Activated T-helper 2 cell treated with anti-CD3 and anti-CD28 coated beads, Interferon-gamma antibody, Interleukin-2, Interleukin-4, amounts not matched to agents 10 μg/mL and 5 μg/mL and 100 μg/mL, durations not matched to agents 14 hours and 24 hours and 36 hours (primary cell): ENCODE results near the gene SLC6A12. TPM values are rescaled to one million over a fixed set of nuclear protein-coding genes. Genes with fewer than 3 reads are reported as not detected.

Experiments used
- DNase-seq: peaks from one replicate; pipeline ENCODE4 v3.0.0; 2021; ENCODE audit warnings: low spot score
- H3K27ac Mint-ChIP-seq: one replicate; pipeline ENCODE4 v1.8.0; 2021; ENCODE audit warnings: mixed read lengths
- H3K27me3 Mint-ChIP-seq: one replicate; pipeline ENCODE4 v1.8.0; 2021; ENCODE audit warnings: low read depth, mixed read lengths
- H3K36me3 Mint-ChIP-seq: one replicate; pipeline ENCODE4 v1.8.0; 2021; ENCODE audit warnings: low read depth, mixed read lengths
- H3K4me1 Mint-ChIP-seq: one replicate; pipeline ENCODE4 v1.8.0; 2021; ENCODE audit warnings: low read depth, mixed read lengths
- H3K4me3 Mint-ChIP-seq: one replicate; pipeline ENCODE4 v1.8.0; 2021; ENCODE audit warnings: low read depth, mild to moderate bottlenecking, moderate library complexity, mixed read lengths
- H3K9me3 Mint-ChIP-seq: one replicate; pipeline ENCODE4 v1.8.0; 2021; ENCODE audit warnings: mixed read lengths
- intact Hi-C: fragments of 100-400 bp; cut with micrococcal nuclease; formaldehyde crosslinking; loops from one replicate; pipeline ENCODE4 v1.15.1; 2023
- total RNA-seq: library from RNA; stranded (reverse); gene quantifications from 2 replicates; pipeline ENCODE4 v1.2.3, GENCODE V29; 2022

SLC6A12 gene
- total RNA-seq: 0.37 TPM in 1 of 2 replicates, not detected in the other

DNA sequence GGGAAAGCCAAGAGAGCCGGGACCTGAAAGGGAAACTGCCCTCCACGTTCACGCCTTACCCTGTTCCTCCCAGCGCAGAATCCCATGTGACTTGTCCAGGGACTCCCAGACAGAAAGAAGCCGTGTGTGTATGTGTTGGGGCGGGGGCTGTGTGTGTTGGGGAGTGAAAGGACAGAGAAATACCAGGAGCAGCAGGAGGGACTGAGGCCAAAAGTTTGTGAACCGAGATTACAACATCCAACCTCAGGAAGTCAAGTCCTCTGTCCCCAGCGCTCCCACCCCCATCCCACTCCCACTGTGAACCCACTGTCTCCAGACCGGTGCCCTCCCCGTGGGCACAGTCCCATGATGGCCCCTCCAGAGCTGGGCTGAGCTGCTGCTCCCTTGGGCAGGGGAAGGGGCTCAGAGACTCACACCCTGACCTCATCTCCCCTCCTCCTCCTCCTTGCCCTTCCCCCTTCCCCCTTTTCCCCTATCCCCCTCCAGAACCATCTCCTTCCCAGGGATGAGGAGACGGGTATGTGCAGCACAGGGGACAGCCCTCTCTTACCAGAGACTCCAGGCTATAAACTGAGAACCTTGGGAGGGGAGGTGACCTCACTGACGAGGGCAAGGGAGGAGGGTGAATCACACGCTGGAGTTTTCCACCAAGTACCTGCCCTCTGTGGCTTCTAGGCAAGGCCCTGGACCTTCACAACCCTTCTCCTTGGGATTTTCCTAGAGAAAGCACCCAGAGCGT is at the start of gene SLC6A12:
TSS of gene SLC6A12 (minus strand) at position 155 of the 739 bp plus-strand sequence. CDS start 4,171 bp downstream, outside the sequence.
- Mint-ChIP-seq H3K27ac (no peak within 1 kb of the TSS), H3K27me3 (peaks cover 20% of the 10 kb centered on the region), H3K4me3 (no peak within 1 kb of the TSS), H3K4me1 (no peaks in the 10 kb centered on the region), H3K36me3 (no peaks in the 10 kb centered on the region), H3K9me3 (no peaks in the 10 kb centered on the region)
- intact Hi-C loops: no loop called here
- DNase-seq: no peak

GRCh38 chr12:263574-263973 is 49.6 kb upstream of the SLC6A12 start:
- H3K27ac Mint-ChIP-seq: no peak overlapping the region
- H3K27me3 Mint-ChIP-seq: peaks cover 26% of the 10 kb centered on the region
- intact Hi-C loops: no loop called here
- no peaks in the 10 kb centered on the region for H3K9me3 Mint-ChIP-seq
- H3K4me1 Mint-ChIP-seq: peaks cover 6% of the 10 kb centered on the region
- H3K36me3 Mint-ChIP-seq: no peaks in the 10 kb centered on the region
- H3K4me3 Mint-ChIP-seq: no peak overlapping the region
- no peak for DNase-seq

DNA sequence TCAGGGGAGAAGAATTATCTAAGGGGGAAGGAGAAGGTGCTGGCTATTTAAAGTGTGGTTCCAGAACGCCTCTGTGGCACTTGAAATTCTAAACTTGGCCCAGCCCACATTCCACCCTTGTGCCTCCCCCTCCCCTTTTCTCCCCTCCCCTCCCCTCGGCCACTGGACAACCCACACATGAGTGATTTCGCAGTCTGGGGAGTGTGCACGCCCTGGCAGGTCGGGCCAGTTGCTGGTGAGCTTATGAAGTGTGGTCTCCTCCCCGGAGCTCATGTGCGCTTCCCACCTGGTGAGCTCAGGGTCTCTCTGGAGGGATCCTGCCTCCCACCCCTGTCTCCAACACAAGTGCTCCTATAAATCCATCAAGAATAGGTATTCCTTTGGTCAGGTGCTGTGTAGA is 48.9 kb upstream of the SLC6A12 start, which contains the start of gene SLC6A13:
TSS of gene SLC6A13 (minus strand) at position 20 of the 400 bp plus-strand sequence. CDS start 2,784 bp downstream, outside the sequence.
- H3K36me3 Mint-ChIP-seq: no peaks in the 10 kb centered on the region
- peaks cover 6% of the 10 kb centered on the region for H3K4me1 Mint-ChIP-seq
- no peaks in the 10 kb centered on the region for H3K9me3 Mint-ChIP-seq
- H3K27me3 Mint-ChIP-seq: peaks cover 31% of the 10 kb centered on the region
- intact Hi-C loops: no loop called here
- H3K4me3 Mint-ChIP-seq: no peak within 1 kb of the TSS
- H3K27ac Mint-ChIP-seq: no peak within 1 kb of the TSS
- no peak for DNase-seq

- intact Hi-C loops: no loop called here
These were observed 48.2 kb upstream of the SLC6A12 start for GRCh38 chr12:262113-262512.

DNA sequence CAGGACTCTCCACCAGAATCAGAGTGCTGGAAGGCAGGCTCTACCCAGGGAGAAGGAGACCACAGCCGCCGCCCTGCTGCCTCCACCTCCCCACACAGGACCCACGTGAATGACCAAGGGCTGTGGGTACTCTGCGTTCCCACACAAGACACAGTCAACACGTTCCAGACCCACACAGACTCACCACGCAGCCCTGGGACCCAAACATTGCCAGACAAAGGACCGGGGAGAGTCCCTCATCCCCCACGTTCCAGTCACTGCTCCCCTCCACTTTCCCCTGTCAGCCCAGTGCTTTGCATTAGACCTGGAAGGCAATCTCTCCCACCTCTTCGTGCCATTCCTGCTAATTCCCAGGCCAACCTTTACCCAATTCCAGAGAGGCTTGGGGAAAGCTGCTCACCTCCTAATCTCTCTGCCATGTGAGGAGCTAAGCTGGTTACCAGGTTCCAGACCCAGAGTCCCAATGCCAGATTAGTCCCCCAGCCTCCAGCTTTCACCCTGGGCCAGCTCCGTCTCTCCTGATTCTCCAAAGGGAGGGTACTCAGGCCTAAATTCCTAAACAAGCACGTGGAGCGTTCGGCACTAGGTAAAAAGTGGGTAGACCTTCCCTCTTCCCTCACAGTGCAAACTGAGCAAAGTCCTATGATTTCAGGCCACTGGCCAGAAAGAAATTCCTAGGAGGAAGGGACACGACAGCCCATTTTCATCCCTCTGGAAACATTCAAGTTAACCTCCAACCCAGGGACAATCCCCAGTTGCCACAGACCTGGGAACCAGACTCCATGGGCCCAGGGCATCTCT is 43.8 kb upstream of the SLC6A12 start:
- no peak for DNase-seq
- H3K36me3 Mint-ChIP-seq: no peaks in the 10 kb centered on the region
- H3K27me3 Mint-ChIP-seq: peaks cover 23% of the 10 kb centered on the region
- H3K27ac Mint-ChIP-seq: no peak overlapping the region
- H3K4me1 Mint-ChIP-seq: no peaks in the 10 kb centered on the region
- H3K4me3 Mint-ChIP-seq: no peak overlapping the region
- intact Hi-C loops: no loop called here
- H3K9me3 Mint-ChIP-seq: no peaks in the 10 kb centered on the region

More at GRCh38 chr12:262113-262512, 48.2 kb upstream of the SLC6A12 start:
- no peak for DNase-seq
- H3K4me1 Mint-ChIP-seq: peaks cover 6% of the 10 kb centered on the region
- no peak overlapping the region for H3K4me3 Mint-ChIP-seq
- H3K9me3 Mint-ChIP-seq: no peaks in the 10 kb centered on the region
- H3K27me3 Mint-ChIP-seq: peaks cover 29% of the 10 kb centered on the region
- no peak overlapping the region for H3K27ac Mint-ChIP-seq
- H3K36me3 Mint-ChIP-seq: no peaks in the 10 kb centered on the region

DNA sequence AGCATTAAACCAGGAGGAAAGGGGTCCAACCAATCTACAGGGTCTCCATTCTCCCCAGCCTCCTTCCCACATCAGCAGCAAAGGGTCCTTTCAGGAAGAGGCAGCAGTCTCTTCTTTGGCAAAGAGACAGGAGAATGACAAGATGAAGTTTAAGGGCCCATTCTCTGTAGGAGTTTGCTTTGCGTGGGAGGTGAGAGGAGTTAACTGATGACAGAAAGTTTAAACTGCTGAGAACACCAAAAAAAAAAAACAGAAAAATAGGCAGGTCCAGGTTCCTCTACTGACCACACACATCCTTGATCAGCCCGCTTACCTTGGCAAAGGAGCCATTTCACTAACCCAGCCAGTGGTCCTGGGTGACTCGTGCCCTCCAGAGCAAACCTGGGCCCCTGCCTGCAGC is 43.0 kb upstream of the SLC6A12 start:
- no peak overlapping the region for H3K27ac Mint-ChIP-seq
- intact Hi-C loops: no loop called here
- H3K27me3 Mint-ChIP-seq: peaks cover 23% of the 10 kb centered on the region
- H3K36me3 Mint-ChIP-seq: no peaks in the 10 kb centered on the region
- H3K4me1 Mint-ChIP-seq: no peaks in the 10 kb centered on the region
- DNase-seq: no peak
- H3K9me3 Mint-ChIP-seq: no peaks in the 10 kb centered on the region
- no peak overlapping the region for H3K4me3 Mint-ChIP-seq

GRCh38 chr12:256225-256624 is 42.3 kb upstream of the SLC6A12 start:
- no peaks in the 10 kb centered on the region for H3K4me1 Mint-ChIP-seq
- no peaks in the 10 kb centered on the region for H3K9me3 Mint-ChIP-seq
- DNase-seq: no peak
- H3K4me3 Mint-ChIP-seq: no peak overlapping the region
- peaks cover 23% of the 10 kb centered on the region for H3K27me3 Mint-ChIP-seq
- H3K27ac Mint-ChIP-seq: no peak overlapping the region
- intact Hi-C loops: no loop called here
- no peaks in the 10 kb centered on the region for H3K36me3 Mint-ChIP-seq

- no peaks in the 10 kb centered on the region for H3K36me3 Mint-ChIP-seq
- no peak for DNase-seq
- intact Hi-C loops: no loop called here
- H3K4me1 Mint-ChIP-seq: no peaks in the 10 kb centered on the region
- H3K27me3 Mint-ChIP-seq: peaks cover 19% of the 10 kb centered on the region
- H3K27ac Mint-ChIP-seq: no peak overlapping the region
- H3K9me3 Mint-ChIP-seq: no peaks in the 10 kb centered on the region
- H3K4me3 Mint-ChIP-seq: no peak overlapping the region
These were observed 41.0 kb upstream of the SLC6A12 start for GRCh38 chr12:254912-255311.

DNA sequence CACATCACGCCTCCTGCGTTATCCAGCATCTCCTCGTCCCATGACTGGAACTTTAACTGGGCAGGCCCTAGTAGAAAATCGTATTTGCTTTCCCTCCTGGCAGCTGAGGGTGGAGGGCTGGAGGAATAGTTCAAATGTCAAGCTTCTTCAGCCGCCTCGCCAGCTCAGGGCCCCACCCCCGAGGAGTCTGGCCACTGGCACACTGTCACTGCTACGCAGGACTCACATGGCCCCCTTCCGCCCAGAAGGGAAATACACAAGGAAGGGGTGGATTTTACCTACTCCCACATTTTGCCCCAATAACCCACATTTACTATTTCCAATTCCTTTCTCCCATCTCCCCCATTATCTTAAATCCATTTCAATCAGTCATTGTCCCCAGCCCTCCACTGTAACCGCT is 40.1 kb upstream of the SLC6A12 start:
- H3K27ac Mint-ChIP-seq: no peak overlapping the region
- no peaks in the 10 kb centered on the region for H3K36me3 Mint-ChIP-seq
- intact Hi-C loops: no loop called here
- H3K4me3 Mint-ChIP-seq: no peak overlapping the region
- H3K27me3 Mint-ChIP-seq: peaks cover 19% of the 10 kb centered on the region
- no peaks in the 10 kb centered on the region for H3K9me3 Mint-ChIP-seq
- no peak for DNase-seq
- no peaks in the 10 kb centered on the region for H3K4me1 Mint-ChIP-seq

- Mint-ChIP-seq H3K4me1 (no peaks in the 10 kb centered on the region), H3K27ac (no peak overlapping the region), H3K27me3 (peaks cover 16% of the 10 kb centered on the region), H3K36me3 (no peaks in the 10 kb centered on the region), H3K4me3 (no peak overlapping the region), H3K9me3 (no peaks in the 10 kb centered on the region)
- DNase-seq: no peak
- intact Hi-C loops: no loop called here
These were observed 39.3 kb upstream of the SLC6A12 start for GRCh38 chr12:253116-253831.

- Mint-ChIP-seq H3K4me3 (no peak overlapping the region), H3K4me1 (no peaks in the 10 kb centered on the region), H3K27me3 (peaks cover 18% of the 10 kb centered on the region), H3K27ac (no peak overlapping the region), H3K36me3 (no peaks in the 10 kb centered on the region), H3K9me3 (peaks cover 5% of the 10 kb centered on the region)
- no peak for DNase-seq
- intact Hi-C loops: no loop called here
These were observed 38.7 kb upstream of the SLC6A12 start for GRCh38 chr12:252636-253035.

GRCh38 chr12:247271-247670 is 33.3 kb upstream of the SLC6A12 start:
- peaks cover 17% of the 10 kb centered on the region for H3K9me3 Mint-ChIP-seq
- peaks cover 12% of the 10 kb centered on the region for H3K27me3 Mint-ChIP-seq
- intact Hi-C loops: no loop called here
- peaks cover 1% of the 10 kb centered on the region for H3K4me1 Mint-ChIP-seq
- no peak overlapping the region for H3K4me3 Mint-ChIP-seq
- H3K27ac Mint-ChIP-seq: no peak overlapping the region
- H3K36me3 Mint-ChIP-seq: no peaks in the 10 kb centered on the region
- DNase-seq: no peak
